HL-60 (cell line): ENCODE results near the gene LBR.
"Not testable (repeated sequence)": the region's sequence is repeated elsewhere in the genome, so short reads cannot be mapped to it uniquely, and the experiment has no call there.

ENCODE experiments used
- GABPA ChIP-seq: IDR thresholded peaks from 2 replicates; pipeline ENCODE4 v1.6.1; 2012; ENCODE audit warnings: low read depth
- POLR2AphosphoS5 ChIP-seq: IDR thresholded peaks from 2 replicates; pipeline ENCODE4 v1.6.1; 2012; ENCODE audit warnings: low read depth
- TF ChIP-seq, protein P1 (sequence below): IDR thresholded peaks from one replicate; pipeline ENCODE4 v1.5.1; 2011; ENCODE audit warnings: low read length, control low read depth, inconsistent platforms; ENCODE audit not compliant: insufficient read depth

DNA sequence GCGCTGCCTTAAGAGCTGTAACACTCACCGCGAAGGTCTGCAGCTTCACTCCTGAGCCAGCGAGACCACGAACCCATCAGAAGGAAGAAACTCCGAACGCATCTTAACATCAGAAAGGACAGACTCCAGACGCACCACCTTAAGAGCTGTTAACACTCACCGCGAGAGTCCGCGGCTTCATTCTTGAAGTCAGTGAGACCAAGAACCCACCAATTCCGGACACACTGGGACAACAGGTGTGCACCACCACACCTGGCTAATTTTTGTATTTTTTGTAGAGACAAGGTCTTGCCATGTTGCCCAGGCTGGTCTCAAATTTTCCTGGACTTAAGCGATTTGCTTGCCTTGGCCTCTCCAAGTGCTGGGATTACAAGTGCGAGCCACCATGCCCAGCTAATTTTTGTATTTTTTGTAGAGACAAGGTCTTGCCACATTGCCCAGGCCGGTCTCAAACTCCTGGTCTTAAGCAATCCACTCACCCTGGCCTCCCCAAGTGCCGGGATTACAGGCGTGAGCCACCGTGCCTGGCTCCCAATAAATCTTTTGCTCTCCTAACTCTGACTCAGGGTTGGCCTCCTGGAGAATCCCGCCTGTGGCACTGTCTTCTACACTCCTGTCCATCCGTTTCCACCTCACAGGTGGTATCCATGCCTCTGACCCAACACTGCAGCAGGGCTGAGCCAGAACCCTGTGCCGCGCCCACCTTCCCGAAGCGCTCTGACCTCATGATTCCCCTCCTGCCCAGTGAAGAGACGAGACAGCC lies 46.0 kb upstream of the LBR start:
- TF ChIP-seq, protein P1, sequence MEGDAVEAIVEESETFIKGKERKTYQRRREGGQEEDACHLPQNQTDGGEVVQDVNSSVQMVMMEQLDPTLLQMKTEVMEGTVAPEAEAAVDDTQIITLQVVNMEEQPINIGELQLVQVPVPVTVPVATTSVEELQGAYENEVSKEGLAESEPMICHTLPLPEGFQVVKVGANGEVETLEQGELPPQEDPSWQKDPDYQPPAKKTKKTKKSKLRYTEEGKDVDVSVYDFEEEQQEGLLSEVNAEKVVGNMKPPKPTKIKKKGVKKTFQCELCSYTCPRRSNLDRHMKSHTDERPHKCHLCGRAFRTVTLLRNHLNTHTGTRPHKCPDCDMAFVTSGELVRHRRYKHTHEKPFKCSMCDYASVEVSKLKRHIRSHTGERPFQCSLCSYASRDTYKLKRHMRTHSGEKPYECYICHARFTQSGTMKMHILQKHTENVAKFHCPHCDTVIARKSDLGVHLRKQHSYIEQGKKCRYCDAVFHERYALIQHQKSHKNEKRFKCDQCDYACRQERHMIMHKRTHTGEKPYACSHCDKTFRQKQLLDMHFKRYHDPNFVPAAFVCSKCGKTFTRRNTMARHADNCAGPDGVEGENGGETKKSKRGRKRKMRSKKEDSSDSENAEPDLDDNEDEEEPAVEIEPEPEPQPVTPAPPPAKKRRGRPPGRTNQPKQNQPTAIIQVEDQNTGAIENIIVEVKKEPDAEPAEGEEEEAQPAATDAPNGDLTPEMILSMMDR, result not testable (repeated sequence)
- not testable (repeated sequence) for TF ChIP-seq GABPA, POLR2AphosphoS5
